LNCaP clone FGC (cell line): ENCODE data around the gene RGS6.
A peak's percentile ranks its signal among the peaks of the same experiment; 100 is the strongest.

Source experiments
- DNase-seq: peaks from one replicate; pipeline ENCODE4 v3.0.0-alpha.2; 2011; ENCODE audit warnings: low read depth
- H3K4me3 ChIP-seq: 2 replicates; pipeline ENCODE4 v1.5.1; 2011; ENCODE audit warnings: mild to moderate bottlenecking, low read depth, low read length, control low read depth
- TF ChIP-seq, protein P1 (sequence below): IDR thresholded peaks from 2 replicates; pipeline ENCODE4 v1.5.1; 2012; ENCODE audit warnings: mild to moderate bottlenecking; ENCODE audit not compliant: control insufficient read depth, insufficient read depth; ENCODE audit errors: extremely low read depth

RGS6 gene

DNA sequence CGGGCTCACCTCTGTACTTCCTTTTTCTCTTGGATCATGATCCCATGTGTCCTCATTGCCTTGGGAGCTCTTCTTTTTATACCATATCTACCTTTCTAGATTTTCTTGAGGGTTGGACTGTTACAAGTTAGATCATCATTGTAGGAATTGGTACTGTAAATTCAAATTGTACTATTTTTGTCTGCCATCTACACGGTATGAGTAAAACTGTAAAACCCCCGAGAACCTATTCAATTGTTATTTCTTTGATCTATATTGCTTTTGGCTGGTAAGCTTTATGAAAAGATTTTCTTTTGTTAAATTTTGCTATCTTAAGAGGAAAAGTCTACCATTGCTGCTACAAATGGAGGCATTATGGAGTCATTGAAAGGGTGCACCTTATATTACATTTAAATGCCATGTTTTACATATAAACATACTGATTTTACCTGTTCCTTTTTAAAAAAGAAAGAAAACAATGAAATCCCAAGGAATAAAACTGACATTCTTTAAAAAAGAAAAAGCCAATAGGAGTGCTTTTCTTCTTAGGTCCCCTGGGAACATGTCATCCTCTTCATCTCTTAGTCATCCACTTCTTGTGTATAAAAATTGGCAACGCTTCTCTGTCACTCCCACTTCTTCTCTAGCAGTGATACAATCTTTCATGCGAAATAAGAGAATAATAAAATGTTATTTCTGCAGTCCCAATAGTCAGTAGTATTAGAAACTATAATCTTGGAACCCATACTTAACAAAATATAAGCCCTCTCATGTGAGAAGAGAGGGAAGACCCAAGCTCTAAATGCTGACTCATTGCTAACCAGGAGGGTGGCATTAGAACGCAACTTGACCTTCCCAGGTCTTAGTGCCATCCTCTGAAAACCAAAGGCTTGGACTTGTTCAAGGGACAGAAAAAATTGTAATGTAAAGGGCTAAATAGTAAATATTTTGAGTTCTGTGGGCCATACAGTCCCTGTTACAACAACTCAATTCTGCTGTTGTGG is 20.4 kb downstream of the RGS6 start:
- TF ChIP-seq, protein P1, sequence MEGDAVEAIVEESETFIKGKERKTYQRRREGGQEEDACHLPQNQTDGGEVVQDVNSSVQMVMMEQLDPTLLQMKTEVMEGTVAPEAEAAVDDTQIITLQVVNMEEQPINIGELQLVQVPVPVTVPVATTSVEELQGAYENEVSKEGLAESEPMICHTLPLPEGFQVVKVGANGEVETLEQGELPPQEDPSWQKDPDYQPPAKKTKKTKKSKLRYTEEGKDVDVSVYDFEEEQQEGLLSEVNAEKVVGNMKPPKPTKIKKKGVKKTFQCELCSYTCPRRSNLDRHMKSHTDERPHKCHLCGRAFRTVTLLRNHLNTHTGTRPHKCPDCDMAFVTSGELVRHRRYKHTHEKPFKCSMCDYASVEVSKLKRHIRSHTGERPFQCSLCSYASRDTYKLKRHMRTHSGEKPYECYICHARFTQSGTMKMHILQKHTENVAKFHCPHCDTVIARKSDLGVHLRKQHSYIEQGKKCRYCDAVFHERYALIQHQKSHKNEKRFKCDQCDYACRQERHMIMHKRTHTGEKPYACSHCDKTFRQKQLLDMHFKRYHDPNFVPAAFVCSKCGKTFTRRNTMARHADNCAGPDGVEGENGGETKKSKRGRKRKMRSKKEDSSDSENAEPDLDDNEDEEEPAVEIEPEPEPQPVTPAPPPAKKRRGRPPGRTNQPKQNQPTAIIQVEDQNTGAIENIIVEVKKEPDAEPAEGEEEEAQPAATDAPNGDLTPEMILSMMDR = no peak
- no peak for DNase-seq
- H3K4me3 ChIP-seq = no peak overlapping the region

DNA sequence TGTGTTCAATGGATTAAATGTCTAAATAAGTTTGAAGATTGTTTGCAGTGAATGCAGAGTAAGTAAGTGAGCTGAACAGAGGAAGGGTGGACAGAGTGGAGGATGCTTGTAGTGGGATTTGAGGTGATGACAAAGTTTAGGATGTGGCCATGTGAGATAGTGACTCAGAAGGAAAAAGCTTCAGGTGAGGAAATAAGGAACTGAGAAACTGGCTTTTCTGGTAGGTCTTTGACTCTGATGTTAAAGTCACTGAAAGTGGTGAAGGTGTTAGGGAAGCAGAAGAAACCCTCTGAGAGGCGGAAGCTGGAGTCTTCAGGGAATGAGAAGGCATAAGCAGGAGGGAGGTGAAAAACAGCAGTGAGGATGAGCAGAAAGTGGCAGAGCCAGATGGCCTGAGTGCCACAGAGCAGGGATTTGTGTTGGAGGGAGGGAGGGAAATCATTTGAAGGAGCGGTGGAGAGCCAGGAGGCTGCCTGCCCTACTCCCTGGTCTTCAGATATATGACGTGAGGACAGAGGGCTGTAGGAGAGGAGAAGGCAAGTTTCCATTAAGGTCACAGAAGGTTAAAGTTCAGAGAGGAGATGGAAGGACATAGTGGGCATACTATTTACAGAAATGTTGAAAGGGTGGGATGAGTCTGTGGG is 24.8 kb downstream of the RGS6 start:
- DNase-seq = no peak

DNA sequence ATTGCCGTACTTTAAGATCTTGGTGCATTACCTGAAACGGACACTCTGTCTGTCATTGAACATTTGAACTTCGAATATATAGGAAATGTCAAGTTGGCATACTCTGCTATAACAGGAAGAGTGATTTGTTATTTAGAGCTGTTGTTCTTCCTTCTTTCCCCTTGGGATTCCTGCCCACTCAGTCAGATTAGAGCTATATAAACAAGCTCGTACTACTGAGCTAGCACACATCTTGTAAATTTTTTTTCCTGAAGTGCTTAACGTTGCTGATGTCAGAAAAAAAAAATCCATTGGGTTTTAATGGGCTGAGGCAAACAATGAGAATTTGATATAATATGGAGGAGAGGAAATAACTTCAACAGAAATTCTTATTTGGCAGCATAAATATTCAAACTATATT is 26.8 kb downstream of the RGS6 start:
- TF ChIP-seq, protein P1 = no peak
- no peak overlapping the region for H3K4me3 ChIP-seq
- peak; percentile 94 for DNase-seq

More for the DNA sequence above, 24.8 kb downstream of the RGS6 start:
- TF ChIP-seq, protein P1 = no peak
- no peak overlapping the region for H3K4me3 ChIP-seq

DNA sequence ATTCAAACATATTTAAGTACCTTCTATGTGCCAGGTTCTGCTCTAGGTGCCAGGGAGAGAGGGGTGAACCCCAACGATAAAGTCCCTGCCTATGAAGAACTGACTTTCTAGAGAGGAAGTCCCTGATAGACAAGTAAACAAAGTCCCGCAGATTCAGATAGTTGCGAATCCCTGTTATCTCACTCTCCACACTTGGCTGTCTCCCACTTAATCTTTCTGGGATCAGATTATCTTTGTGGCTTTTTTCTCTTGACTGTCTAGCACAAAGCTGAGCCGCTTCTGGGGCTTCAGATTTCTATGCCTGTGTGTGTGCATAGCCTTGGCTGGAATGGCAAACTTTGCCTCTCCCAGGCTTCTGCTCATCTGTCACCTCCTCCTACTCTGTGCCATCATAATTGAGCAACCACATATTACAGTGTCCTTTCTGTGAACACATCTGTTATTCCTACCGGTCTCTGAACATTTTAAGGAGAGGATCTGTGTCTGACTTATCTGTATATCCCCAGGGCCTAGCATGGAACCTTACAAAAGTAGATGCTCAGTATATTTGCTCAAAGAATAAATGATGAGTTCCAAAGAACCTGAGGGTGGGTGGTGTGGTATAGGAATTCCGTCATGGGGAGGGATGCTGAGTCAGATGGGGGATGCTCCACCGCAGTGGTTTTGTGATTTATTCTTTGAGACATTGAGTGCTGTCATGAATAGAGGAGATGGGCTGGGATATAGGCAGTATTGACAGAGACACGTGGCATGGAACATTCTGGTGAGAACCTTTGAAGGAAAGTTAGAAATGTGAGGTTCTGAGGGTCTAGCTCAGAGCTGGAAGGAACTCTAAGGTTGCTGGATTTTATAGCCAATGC is 28.5 kb downstream of the RGS6 start:
- TF ChIP-seq, protein P1 = no peak
- no peak for DNase-seq
- H3K4me3 ChIP-seq = no peak overlapping the region

DNA sequence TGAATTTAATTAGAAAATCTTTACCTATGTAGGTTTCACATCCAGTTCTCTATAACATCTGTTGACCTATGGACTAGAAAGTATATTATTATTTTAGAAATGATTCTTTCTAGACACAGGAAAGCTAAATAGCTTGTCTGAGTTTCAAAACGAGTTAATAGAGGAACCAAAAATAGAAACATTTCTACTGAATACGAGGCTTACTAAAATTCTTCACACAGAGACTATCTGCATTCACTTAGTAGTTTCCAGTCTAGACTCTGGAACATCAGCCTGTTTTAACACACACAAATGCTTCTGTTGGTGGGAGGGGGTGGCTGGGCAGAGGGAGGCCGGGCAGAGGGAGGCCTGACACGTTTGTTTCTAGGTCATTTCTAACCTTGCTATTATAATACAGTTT is 29.7 kb downstream of the RGS6 start:
- no peak for DNase-seq
- TF ChIP-seq, protein P1 = no peak
- no peak overlapping the region for H3K4me3 ChIP-seq

DNA sequence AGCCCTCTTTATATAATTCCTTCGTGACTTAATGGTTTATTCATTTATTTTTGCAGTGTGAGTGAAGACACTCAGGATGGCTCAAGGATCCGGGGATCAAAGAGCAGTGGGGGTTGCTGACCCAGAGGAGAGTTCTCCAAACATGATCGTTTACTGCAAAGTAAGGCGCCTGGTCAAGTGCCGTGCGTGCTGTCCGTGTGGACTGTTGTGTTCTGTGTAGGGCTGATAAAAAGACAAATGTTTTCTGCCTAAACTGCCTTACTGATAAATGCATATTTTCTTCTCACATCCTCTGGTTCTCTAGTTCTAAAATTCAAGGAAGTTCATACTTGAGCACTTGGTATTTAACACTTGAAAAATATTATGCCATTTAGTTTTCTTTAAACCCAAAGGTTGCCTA is 32.5 kb downstream of the RGS6 start:
- no peak overlapping the region for H3K4me3 ChIP-seq
- no peak for DNase-seq
- TF ChIP-seq, protein P1 = no peak
